GM18508 (cell line): ENCODE measurements around the gene CAMKMT.

Source experiments
- ATAC-seq: cut with Tn5 transposase; IDR thresholded peaks from one replicate; pipeline ENCODE4 v1.9.1; 2021; ENCODE audit warnings: moderate number of reproducible peaks; ENCODE audit not compliant: insufficient read depth, unreplicated experiment

The CAMKMT gene

DNA sequence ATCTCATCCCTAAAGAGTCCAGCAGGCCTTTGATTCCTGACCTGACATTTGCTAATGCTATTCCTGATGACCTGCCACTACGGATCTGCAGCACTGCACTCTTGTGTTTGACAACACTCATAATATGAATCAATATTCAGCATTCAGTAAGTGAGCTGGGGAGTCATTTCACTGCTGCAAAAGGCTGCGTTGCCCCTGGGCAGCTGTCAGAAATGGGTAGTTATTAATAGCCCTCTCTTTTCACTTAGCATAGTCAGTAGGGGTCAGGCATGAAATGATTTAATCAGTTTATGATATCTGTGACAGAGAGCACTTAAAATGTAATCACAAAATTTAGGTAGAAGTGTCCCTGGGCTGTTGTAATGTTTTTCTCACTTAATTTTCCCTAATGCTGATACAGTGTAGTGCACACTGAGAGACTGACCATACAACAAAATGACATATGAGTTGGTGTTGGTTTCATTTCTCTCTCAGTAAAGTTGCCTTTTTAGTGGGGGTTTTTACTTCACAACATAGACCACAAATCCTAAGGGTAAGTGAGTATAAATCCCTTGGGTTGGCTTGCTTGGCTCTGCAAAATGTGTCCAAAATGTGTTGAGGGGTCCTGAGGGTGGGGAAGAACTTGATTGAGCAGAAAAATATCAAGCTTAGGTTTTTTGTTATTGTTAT lies 184.8 kb downstream of the CAMKMT start:
- ATAC-seq = no peak

DNA sequence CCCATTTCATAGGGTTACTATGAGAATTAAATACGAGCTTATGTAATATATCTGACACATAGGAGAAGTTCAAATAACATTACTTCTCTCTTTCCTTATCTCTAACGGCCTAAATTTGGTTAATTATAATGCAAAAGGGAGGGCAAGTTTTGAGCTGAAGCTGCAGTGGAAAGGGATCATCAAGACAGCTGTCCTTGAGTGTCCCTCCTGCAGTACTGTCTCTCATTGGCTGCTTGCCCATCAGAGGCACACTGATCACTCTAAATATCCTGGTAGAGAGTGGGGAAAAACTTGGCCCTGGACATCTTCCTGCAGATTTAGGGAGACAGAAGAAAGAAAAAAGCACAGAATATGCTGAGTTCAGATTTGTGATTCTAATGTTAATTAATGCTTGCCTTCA lies 186.0 kb downstream of the CAMKMT start:
- ATAC-seq = no peak

DNA sequence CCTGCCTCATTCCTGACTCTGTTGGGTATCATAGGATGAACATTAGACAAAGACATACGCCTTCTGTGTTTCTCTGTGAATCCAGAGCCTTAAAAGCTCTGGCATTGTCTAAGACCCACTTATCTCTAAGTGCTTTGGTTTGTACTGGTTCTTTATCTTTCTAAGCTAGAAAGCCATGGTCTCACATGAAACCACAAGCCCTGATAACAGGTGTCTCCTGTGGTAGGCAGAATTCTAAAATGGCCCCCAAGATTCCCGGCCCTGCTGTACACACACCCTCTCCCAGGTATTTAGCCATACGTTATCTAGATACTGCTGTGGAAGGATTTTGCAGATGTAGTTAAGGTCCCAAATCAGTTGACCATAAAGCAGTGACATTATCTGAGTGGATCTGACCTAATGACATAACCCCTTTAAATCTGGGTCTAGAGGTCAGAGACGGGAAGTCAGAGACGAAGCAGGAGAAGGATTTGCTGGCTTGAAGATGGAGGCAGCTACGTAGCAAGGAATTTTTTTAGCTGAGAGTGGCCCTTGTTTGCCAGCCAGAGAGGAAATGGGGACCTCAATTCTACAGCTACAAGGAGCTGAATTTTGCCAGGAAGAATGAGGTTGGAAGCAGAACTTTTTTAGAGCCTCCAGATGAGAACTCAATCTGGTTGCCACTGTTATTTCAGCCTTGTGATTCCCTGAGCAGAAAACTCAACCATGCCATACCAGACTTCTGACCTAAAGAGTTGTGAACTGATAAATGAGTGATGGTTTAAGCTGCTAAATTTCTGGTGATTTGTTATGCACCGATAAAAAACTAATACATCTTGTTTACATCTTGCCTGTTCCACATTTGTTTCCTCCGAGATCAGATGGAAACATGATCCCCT lies 186.7 kb downstream of the CAMKMT start:
- ATAC-seq = no peak

DNA sequence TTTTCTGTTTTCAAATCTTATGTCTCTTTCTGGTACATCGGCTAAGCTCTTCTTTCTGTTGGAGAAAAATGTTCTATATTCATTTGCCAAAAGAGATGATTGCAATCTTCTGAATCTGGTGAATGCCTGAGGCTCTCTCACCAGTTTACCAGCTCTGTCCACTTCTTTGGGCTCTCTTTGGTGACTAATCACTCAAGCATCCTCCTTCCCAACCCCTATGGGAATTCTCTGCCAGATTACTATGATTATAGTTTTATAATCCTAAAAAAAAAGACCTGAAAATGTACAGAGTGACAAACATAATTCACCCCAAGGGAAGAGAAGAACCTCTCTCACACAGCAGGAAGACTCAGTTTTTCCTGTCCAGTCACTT lies 187.3 kb downstream of the CAMKMT start:
- no peak for ATAC-seq

DNA sequence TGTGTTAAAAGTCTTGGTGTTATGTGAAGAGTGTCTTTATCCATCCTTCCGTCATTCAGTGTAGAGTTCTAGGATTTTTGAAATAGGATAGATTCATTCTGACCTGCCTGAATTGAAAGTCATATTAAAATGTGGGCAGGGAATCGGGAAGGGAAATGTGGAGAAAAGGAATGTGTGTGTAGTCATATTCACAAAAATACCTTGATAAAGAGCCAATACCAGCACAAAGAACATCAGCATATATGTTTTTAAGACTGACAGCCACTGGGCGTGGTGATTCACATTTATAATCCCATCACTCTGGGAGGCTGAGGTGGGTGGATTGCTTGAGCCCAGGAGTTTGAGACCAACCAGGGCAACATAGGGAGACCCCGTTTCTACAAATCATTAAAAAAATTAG lies 188.1 kb downstream of the CAMKMT start:
- no peak for ATAC-seq

DNA sequence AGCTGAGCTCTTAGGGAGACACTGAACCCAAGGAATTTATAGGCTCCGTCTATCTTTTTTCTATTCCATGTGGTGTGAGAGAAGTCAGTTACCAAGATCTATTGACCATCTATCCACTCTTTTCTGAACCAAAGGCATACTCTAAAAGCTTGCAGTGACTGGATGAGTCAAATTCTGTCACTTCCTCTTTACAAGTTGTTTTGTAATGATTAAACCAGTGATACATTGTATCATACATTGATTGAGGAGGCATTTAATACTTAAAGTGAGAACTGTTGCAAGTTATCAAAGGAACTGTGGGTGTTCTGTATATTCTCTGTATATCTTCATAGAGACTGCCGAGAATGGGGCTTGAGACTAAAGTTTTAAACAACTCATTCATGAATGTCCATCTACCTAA lies 188.8 kb downstream of the CAMKMT start:
- no peak for ATAC-seq

DNA sequence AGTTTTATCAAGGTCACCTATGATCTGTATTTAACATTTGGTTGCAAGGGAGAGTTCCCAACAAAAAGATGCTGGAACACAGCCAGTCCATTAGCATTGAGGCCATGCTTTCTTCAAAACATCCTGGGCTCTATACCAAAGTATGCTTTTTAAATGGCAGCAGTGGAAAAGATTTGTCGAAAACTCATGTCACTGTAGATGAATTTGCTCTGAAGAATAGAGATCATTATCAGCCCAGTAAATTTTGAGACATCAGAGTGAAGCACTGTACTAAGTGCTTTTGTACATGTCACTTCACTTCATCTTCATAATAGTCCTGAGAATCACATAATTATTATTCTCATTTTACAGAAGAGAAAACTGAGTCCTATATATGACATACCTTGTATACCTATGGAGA lies 189.8 kb downstream of the CAMKMT start:
- no peak for ATAC-seq

DNA sequence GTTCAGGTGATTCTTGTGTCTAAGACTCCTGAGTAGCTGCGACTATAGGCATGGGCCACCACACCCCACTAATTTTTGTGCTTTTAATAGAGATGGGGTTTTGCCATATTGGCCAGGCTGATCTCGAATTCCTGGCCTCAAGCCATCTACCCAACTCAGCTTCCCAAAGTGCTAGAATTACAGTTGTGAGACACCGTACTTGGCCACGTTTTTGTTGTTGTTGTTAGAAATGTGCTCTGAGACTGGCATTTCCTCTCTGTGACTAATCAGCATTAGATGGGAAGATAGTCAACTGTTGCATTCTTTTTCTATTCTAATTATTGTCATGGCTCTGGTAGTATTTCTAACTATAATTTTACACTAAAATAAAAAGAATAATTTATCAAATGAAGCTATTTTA lies 191.7 kb downstream of the CAMKMT start:
- no peak for ATAC-seq

DNA sequence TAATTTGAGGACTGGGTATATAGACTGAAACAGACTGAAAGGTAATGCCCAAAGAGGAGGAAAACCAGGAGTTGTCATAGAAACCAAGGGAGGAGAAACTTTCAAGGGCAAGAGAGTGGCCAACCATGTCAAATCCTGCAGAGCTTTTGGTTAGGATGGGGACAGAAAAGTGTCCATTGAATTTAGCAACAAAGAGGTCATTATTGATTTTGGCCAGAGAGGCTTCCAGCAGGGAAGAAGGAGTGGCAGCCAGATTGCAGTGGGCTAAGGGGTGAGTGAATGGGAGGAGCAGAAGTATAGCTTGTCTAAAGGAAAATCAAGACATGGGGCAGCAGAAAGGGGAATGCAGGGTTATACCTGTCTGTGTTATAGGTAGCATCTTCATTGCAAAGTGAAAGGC lies 194.0 kb downstream of the CAMKMT start:
- no peak for ATAC-seq

DNA sequence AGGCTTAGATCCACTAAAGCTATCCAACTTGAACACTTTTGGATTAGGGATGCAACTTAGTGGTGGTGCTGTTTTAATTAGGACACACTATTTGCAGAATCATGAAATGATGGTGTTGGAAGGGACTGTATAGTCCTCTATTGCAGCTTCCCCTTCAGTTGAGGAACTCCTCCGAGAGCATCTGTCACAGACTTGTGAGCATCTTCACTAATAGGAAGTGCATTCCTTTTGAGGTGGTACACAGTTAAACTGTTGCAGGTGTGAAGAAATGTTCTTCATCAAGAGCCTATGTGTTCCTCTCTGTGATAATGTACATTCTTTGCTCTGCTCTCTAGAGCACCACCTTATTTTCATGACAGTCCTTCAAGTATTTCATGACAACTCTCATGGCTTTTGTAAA lies 197.4 kb downstream of the CAMKMT start:
- no peak for ATAC-seq

DNA sequence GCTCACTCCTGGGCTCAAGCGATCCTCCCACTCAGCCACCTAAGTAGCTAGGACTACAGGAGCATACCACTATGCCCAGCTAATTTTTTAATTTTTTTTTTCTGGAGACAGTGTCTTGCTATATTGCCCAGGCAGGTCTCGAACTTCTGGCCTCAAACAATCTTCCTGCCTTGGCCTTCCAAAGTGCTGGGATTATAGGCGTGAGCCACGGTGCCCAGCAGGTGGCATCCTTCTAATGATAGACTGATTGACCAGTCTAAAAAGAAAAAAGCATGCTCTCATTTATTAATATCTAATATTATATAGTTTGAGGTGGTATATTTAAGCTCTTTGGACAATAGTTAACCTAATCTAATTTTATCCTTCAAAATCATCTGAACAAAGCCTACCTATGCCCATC lies 198.6 kb downstream of the CAMKMT start:
- no peak for ATAC-seq

DNA sequence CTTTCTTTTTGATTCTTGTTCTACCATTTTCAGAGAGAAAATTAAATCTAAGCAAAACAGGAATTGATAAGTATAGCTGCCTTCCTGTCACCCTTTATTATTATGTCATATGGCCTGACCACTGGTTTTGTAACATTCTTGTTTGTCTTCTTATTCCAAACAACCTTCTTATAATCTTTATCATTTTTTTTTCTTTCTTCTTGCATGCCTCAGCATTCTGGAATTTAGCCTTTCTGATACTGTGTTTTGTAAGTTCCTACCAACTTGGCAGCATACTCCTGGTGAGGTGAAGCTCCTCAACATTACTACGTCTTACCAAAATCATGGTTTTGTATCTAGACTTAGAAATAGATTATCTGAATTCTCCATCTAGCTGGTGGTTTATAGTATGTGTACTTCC lies 199.2 kb downstream of the CAMKMT start:
- ATAC-seq = no peak

DNA sequence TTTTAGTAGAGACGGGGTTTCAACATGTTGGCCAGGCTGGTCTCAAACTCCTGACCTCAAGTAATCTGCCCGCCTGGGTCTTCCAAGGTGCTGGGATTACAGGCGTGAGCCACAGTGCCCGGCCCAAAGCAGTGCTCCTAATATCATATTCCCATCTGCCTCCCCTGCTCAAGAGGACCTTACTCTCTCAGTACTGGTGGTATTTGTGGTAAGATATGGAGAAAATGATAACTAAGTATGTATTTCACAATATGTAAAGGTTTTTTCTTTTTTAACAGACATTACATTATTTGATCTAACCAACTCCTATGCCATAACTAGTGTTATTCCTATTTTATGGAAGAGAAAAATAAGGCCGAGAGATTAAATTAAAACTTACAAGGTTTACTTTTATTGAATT lies 201.0 kb downstream of the CAMKMT start:
- ATAC-seq = no peak

DNA sequence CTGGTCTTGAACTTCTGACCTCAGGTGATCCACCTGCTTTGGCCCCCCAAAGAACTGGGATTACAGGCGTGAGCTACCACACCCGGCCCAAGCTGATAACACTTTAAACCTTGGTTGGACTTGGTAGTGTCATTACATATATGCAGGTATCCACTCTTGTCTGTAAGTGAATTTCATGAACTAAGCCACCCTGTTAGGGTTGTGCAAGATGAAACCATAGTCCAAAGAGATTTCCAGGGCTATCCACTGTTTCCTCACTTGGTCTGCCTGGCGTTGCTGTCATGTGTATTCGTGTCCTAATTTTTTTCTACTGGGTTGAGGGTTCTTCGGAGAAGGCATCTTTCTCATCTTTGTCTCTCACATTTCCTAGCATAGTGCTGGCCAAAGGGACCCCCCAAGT lies 203.0 kb downstream of the CAMKMT start:
- no peak for ATAC-seq

DNA sequence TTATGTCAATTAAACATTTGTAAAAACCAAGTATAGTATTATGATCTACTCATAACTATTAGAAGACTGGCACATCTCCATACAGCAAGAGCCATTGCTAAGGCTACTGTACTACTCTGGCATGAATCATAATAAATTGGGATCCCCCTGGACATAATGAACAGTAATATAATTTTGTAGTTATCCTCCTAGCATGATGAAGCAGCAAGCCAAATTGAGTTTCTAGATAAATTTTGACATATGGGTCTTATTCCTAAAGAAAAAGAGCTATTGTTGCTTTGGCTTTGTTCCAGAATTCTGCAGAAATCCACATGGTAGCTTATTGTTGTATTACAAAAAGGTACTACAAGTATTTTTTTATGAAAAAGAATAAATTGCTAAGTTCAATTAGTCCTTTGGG lies 204.3 kb downstream of the CAMKMT start:
- ATAC-seq = no peak

DNA sequence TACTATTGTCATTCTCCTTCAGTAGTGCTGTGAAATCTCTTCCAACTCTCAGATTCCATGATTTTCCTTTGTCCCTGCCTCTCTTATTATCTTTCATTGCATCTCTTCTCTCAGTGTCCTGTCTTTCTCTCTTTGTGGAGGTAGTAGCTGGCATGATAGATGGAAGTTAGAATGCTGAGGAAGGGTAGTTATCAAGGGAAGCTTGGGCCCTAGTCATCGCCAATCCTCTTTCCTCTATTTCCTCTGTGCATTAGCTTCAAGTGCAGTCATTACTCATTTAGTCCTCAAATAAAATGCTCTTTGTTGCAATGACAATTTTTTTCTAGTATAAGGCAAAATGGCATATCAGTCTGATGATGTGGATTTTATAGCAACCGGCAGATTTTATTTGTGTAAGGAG lies 207.7 kb downstream of the CAMKMT start:
- no peak for ATAC-seq

DNA sequence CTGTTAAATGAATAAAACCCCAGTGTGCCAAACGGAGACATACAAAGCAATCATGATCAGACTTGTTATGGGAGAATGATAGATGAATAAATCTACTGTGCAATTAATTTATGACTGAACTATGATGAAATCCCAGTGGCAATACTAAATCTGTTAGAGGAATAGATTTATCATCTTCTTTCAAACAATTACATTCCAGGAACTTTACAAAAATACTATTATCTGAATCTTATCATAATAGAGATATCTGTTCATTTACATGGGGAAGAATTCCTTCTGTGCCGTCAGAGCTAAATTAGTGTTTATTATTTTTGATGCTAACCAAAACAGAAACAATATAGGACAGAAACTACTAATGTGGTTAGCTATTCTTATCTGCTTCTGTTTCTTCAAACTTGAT lies 208.5 kb downstream of the CAMKMT start:
- no peak for ATAC-seq

DNA sequence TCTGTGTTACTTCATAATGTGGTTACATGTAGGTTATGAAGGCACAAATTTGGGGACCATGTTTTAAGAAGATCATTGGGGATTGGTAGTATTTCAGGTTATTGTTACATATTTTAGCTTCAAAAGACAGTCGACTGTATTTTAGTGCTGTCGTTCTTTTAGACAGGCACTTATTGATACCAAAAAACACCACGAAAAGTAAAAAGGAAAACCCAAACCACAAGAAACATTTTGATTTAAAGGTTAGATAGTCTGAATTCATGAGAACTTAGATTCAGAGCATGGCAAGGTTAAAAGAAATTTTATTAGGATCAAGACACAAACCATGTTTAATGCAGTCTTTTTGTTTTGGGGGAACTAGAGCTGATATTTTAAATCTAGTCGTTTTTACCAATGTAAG lies 209.0 kb downstream of the CAMKMT start:
- ATAC-seq = no peak

DNA sequence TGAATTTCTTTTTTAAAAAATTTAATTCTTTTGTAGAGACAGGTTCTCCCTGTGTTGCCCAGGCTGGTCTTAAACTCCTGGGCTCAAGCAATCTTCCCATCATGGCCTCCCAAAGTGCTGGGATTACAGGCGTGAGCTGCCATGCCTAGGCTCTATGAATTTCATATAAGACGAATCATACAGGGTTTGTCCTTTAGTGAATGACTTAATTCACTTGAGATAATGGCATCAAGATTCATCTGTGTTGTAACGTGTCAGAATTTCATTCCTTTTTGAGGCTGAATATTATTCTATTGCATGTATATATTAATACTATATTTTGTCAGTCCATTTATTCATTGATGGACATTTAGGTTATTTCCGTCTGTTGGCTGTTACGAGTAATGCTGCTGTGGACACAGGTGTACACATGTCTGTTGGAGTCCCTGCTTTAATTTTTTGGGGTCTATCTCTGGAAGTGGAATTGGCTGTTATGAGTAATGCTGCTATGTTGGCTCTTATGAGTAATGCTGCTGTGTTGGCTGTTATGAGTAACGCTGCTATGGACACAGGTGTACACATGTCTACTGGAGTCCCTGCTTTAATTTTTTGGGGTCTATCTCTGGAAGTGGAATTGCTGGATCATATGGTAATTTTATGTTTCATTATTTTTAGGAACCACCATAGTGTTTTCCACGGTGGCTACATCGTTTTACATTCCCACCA lies 210.6 kb downstream of the CAMKMT start:
- no peak for ATAC-seq

DNA sequence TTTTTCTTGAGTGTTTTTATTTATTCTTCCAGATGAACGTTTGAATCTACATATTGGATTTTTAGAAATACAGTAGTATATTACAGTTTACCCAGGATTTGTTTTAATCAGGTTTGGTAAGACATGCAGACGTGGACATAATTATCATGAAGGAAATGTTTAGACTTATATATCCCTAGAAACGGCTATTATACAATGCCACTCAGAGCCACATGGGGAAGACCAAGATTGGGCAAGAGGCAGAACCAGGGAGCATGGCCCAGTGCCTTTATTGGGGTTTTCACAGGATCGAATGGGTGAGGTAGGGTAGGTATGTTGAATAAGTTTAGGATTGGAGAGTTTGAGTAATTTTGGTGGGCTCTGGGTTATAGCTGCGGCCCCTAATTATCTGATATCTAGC lies 212.2 kb downstream of the CAMKMT start:
- no peak for ATAC-seq

DNA sequence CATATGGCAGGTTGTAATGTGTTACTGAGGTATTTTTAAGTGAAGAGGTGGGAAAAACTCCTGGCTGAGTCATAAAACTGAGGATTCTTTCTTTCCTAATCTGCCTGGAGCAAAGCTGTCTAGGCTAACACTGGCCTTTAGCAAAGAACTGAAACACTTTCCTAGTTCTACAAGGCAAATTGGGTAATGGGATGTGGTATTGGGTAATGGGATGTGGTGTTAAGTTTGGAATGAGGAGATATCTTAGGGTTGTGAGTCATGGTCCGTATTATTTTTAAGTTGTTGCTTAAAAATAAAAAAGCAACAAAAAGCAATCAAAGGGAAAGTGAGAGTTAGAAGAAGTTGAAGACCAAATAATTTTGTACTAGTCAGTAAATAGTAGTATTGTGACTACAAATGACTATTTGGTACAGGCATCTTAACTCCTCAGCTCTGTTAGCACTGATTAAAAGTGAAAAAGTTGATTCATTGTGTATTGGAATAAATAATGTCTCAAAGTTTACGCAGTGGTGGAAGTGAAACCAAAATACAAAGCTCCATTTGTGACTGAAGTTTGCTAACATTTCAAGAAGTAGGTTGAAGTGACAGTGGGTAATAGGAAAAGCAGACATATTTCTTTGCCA lies 216.8 kb downstream of the CAMKMT start:
- ATAC-seq = no peak
